Measurements from ENCODE around the gene SIM1.

SIM1 gene

DNA sequence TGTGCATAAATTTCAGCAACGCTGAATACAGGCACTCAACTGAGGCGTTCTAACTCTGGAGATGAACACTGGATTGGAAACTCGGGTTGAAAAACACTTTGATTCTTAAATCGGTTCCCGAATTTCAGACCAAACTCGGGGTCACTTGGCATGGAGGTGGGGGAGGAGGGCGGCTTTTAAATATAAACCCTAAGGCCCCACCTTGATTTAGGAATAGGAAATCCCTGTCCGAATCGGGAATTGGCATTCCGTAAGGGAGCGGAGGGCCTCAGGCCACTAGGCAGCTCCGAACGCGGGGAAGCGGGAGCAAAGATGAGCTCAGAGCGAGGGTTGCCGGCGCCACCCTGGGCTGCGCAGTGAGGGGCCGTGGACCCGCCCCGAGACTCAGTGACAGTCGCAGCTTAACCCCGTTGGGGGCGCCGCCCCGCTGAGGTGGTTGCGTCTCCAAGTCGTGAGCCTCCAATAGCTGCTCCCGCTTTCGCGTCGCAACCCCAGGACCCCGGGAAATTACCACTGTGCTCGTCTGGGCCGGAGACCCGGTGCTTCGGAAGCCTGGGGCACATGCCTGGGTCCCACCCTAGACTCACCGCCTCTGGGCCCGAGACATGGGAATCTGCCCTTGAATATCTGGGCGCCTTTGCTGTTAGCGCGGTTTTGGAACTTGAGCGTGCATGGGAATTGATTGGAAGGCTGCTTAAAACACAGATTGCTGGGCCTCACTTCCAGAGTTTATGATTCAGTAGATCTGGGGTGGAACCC lies 4.6 kb upstream of the SIM1 start:
- no peak for DNase-seq

DNA sequence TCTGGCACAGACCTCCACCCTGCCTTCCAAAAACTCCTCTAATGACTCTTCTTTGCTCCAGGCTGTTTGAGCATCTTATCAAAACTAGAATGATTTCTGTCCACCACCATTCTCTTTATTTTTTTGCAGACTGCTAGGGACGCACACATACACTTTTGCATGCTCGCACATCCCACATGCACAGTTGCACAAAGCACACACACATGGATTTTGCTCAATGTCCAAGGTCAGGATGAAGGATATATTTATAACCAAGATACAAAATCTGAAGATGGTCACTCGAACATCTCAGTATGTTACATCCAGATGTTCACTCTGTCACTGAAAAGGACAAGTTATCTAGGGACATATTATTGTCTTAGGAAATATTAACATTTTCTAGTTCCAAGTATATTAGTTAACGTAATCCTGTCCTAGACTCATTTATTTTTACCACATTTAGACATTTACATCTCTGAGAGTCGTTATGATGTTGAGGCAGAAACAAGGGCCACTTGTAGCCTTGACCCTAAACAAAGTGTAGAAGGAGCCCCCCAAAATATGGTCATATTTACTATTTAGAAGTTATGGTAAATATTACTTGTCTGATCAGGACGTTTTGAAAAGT lies 3.4 kb upstream of the SIM1 start:
- DNase-seq, result no peak

DNA sequence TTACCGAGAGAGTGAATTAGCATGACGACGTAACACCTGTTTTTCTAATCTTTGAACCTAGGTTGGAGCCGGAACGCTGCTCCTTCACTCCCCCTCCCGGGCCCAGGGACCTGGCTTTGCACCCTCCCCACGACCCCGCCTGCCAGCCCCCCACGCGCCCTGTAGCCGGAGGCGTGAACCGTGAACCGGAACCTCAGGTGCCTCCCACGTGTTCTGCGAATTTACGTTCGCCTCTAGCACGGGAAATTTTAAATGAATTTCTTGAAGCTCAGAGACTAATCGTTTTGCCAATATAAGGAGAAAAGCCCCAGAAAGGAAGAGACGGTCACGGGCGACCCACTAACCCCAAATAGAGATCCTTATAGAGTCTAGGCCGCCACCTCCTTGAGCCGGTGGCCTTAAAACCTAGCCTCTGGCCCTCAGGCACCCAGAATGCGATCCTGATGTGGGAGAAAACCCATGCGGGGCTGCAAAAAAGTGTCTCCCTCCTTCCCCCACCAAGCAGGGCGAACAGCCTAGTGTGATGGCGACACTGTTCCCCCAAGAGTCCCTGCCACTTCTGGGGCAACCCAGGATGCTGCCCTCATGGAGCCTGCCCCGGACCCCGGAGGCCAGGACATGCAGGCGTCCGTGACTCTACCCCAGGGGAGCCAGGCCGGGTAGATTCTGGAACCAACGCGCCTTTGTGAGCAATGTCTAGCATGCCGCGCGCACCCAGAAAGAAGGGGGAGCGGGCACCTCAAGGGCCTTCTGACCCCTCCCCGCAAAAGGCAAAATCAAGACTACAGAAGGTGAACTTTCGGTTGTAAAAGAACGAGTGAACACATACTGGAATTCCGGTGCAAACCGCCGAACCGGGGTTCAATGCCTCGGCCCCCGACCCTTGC lies 2.7 kb upstream of the SIM1 start:
- no peak for DNase-seq

DNA sequence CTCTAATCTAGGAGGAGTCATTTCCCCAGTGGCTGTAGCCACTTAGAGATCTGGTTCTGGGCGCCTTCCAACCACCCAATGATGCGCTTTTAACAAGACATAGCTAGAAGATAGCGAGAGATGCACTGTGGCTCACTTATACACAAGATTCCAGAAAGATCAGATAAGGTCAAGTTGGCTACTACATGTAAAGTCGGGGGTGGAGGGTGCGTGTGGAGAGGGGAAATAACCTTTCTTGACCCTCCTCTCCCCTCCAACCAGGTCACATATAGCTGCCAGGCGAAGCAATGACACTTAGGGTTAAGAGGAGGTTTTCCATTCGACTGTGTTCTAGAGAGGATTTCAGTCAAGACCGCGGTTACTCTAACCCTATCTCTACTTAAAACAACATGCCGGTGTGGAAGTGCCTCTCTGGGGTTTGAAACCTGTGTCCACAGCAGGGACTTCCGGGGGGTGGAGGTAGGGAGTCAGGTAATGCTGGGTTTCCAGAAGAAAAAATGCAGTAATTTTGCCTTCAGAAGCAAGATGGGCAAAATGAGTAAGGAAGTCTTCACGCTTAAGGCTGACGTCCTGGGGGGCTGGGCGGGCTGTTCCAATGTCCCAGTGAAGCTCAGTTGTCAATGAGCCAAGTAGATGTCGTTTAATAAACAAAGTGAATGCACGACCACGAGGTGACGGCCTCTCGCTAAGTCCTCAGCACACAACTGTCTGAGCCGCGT lies 1.8 kb upstream of the SIM1 start:
- no peak for DNase-seq

DNA sequence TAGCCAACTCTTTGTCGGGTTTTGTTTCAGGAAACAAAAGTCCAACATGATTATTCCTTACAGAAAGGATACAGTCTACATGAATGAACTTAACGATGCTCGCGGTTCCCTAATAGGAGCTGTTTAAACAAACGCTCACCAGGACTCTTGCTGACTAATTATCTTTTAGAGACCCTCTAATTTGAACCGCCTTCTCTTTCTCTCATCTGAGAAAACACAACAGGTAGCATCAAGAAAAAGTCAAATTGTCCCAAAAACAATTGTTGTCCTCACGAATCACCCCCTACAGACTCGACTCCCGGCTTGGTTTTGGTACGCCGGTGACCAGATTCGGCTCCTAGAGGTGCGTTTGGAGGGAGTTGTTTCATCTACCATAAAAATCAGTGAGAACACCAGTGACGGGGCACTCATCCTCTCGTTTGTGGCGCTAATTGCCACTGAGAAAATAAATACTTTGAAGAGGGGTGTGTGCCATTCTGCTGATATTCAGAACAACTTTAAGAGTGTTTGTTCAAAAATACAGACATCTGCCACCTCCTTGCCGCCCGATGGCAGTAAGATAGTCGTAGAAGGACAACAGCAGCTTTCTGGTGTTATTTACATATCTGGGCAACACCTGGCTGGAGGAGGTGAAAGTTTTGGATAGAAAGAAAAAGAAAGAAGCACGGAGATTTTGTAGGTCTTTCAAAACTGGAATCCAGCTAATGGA lies 1.1 kb upstream of the SIM1 start:
- no peak for DNase-seq

DNA sequence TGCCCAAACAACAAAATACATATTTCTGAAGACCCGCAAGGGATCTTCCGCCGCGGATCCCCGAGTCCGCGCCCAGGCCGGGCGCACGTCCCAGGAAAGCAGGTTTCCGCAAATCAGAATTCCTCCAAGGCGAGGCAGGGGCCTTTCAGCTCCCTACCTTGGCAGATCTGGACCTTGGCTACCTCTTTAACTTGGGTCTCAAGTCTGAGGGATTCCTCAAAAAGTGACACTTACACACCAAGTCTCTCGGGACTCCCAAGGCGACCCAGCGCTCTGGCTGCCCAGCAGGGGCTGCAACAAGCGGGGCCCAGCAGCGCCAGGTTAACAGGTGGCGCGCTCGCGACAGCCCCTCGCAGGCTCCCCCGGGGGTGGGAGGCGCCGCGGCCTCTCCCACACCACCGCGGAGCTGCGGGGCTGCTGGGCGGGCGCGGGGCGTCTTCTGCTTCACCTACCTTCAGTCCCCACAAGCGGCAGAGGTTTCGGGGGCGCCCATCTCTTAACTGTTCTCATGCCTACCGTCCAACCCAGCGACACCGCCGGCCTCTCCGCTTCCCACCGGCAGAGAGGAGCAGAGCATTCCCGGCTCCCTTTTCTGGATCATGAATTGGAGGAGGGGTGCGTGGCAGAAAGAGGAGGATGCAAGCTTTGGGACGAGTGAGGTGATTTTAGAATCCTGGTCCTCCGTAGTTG lies 414 bp downstream of the SIM1 start:
- DNase-seq, result no peak

DNA sequence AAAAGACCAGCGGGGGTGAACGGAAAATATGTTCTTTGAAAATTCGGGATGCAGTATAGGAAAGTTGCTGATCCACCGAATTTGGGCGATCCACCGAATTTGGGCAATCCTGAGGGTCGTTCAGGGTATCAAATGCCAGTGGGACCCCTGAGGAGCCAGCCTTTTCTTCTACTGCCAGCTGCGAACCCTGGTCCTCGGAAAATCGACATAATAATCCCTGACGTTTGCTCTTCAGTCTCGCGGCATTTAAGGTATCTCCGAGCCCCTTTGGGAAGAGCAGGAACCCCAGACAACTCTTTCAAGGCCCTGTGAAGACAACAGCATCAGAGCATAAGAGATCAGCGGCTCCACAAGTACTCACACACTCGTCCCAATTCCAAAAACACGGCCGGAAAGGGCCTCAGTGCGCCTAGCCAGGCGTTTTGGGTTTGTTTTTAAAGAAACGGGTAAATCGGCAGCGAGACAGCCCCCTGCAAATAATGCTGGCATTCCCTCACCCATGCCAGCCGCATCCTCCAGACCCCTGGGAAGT lies 1.0 kb downstream of the SIM1 start:
- no peak for DNase-seq

GRCh38 chr6:100462706-100463629 lies 1.8 kb downstream of the SIM1 start:
- DNase-seq, result no peak

DNA sequence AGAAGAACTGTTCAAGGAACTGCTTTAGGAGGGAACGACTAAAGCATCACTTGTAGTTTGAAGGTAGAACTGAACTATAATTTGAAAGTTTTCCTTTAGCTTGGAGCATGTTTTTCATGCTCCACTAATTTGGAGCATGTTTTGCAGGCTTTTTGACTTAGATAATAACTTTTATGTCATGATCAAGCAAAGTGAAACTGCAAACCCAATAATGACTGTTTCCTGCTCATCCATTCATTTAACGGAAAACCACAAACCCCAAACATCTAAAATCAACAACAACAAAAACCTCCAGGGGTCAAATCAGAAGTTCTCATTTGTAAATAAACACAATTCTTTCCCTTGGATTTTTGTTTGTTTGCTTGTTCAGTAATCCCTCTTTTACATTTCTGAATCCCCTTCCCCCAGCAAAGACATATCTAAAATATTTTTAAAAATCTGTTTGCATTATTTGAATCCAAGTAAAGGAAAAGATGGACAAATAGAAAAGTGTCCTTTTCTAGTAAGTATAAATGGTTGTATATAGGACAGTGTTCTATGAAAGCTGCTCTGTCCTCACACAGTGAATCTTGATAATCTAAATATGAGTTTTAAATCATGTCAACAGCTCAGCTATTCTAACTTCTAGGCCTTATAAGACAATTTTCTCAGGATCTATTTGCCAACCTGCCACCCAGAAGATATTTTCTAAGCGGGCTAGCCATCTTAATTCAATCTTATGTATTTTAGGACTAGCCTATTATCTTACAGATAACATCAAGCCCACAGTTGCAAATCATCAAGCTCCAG lies 2.6 kb downstream of the SIM1 start:
- DNase-seq, result no peak

DNA sequence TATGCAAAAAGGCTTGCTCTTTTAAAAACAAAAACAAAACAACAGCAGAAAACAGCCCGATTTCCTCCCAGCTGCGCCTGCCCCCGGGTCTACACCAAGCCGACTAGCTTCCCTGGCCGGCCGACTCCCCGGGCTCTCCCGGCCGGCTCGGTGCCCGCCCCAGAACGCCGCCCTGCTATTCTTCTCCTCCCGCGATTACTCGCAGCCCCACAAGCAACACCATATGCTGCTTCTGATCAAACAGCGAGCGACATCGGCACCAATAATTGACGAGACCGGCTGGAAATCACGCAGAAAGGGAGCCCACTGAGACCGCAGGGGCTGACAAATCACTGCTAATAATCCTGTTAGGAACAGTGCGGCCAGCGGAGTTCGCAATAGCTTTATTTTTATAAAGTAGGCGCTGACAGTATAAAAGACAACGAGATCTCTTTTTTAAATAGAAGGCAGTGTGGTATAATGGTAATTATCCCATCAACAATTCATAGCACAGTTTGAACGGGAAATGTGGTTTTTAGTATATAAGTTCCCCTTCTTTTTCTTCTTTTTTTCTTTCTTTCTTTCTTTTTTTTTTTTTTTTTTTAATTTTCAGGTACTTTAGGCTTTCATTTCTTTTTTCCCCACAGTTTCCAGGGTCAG lies 3.3 kb downstream of the SIM1 start:
- DNase-seq, result no peak

- DNase-seq, result no peak
Measured at GRCh38 chr6:100460650-100461204, 4.0 kb downstream of the SIM1 start.

GRCh38 chr6:100459592-100460184 lies 5.0 kb downstream of the SIM1 start:
- DNase-seq, result no peak

- no peak for DNase-seq
Measured at GRCh38 chr6:100458841-100459591, 5.7 kb downstream of the SIM1 start.

GRCh38 chr6:100457311-100457990 lies 7.3 kb downstream of the SIM1 start:
- no peak for DNase-seq

- no peak for DNase-seq
Measured at GRCh38 chr6:100456908-100457235, 7.8 kb downstream of the SIM1 start.

- DNase-seq, result no peak
Measured at GRCh38 chr6:100456141-100456907, 8.4 kb downstream of the SIM1 start.

Data from cerebellar nuclear complex (tissue), 1 donor.